ENCODE data around the gene SCAF4. TPM values are rescaled to one million over a fixed set of nuclear protein-coding genes. Genes with fewer than 3 reads are reported as not detected.

The SCAF4 gene
- total RNA-seq, 4 donors from 2014 or later, result 8.2 to 11.5 (median 10.0) TPM

DNA sequence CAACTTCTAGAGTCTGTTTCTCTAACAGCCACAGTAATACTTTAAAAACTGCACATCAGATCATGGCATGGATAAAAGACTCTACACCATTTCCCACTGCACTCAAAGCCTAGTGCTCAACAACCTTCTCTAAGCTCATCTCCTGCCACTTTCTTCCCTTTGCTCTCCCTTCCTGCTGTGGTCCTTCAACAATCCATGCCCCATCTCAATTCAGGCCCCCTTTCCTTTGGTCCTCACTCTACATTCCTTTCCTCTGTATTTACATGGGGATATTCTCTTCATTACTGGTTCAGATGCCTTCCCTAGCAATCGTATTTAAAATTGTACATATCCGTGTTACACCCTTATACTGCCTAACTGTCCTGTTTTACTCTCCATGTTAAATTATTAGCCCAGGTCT lies 53.4 kb downstream of the SCAF4 start:
- H3K27me3 ChIP-seq, result no peaks in the 10 kb centered on the region
- H3K36me3 ChIP-seq, result peaks cover 0 to 27% of the 10 kb centered on the region in 2 donors
- in situ Hi-C loops (cut with MboI; ENCODE audit: low sequenced_read_pairs in 4 of 4), result no loop called here

DNA sequence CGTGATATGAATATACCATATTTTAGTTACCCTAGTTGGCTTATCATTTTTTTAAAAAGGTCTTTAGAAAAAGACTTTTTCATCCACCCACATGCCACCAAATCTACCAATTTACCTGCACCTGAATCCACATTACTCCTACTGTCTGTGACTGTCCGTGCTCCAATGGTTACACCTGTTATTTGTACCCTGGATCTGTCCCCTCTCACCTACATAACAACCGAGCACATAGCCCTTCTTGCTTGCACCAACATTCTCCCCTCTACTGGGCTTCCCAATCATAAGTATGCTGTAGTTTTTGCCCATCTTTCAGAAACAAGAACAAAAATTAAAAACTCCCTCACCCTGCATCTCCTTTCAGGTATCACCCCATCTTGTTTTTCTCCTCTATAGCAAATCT lies 54.9 kb downstream of the SCAF4 start:
- no peak for TF ChIP-seq POLR2A (IDR thresholded peaks at IDR 0.05)
- no peak for TF ChIP-seq CTCF (IDR thresholded peaks at IDR 0.05 in 4 of 5, conservative IDR thresholded peaks at IDR 0.05 in 1 of 5)
- in situ Hi-C loops (cut with MboI; ENCODE audit: low sequenced_read_pairs in 4 of 4), result no loop called here
- H3K36me3 ChIP-seq, result peaks cover 0 to 18% of the 10 kb centered on the region in 2 donors

More for the DNA sequence above, 53.4 kb downstream of the SCAF4 start:
- Histone ChIP-seq H3K27ac (no peak overlapping the region), H3K9me3 (no peaks in the 10 kb centered on the region), H3K4me3 (no peak overlapping the region), H3K4me1 (no peaks in the 10 kb centered on the region)
- ATAC-seq (no peak), DNase-seq (no peak)
- intact Hi-C loops (cut with DNase I; ENCODE audit: low total_unique reads), result no loop called here
- TF ChIP-seq CTCF (IDR thresholded peaks at IDR 0.05 in 4 of 5, conservative IDR thresholded peaks at IDR 0.05 in 1 of 5), result no peak
- no peak for TF ChIP-seq POLR2A (IDR thresholded peaks at IDR 0.05)

GRCh38 chr21:31675960-31676359 lies 56.0 kb downstream of the SCAF4 start:
- Histone ChIP-seq H3K4me3 (no peak overlapping the region), H3K36me3 (peaks cover 0 to 28% of the 10 kb centered on the region in 2 donors), H3K9me3 (no peaks in the 10 kb centered on the region), H3K27ac (no peak overlapping the region), H3K4me1 (no peaks in the 10 kb centered on the region), H3K27me3 (no peaks in the 10 kb centered on the region)
- in situ Hi-C loops (cut with MboI; ENCODE audit: low sequenced_read_pairs in 4 of 4) (no loop called here), intact Hi-C loops (cut with DNase I; ENCODE audit: low total_unique reads) (no loop called here)
- no peak for TF ChIP-seq POLR2A (IDR thresholded peaks at IDR 0.05)
- TF ChIP-seq CTCF (IDR thresholded peaks at IDR 0.05 in 4 of 5, conservative IDR thresholded peaks at IDR 0.05 in 1 of 5), result no peak
- no peak for ATAC-seq
- DNase-seq, result no peak

More for the DNA sequence above, 54.9 kb downstream of the SCAF4 start:
- Histone ChIP-seq H3K9me3 (no peaks in the 10 kb centered on the region), H3K4me3 (no peak overlapping the region), H3K4me1 (no peaks in the 10 kb centered on the region), H3K27ac (no peak overlapping the region), H3K27me3 (no peaks in the 10 kb centered on the region)
- intact Hi-C loops (cut with DNase I; ENCODE audit: low total_unique reads), result no loop called here
- DNase-seq (no peak), ATAC-seq (no peak)

- DNase-seq (no peak), ATAC-seq (no peak)
- H3K27ac ChIP-seq, result no peak overlapping the region
- peaks cover 0 to 31% of the 10 kb centered on the region in 2 donors for H3K36me3 ChIP-seq
- no peaks in the 10 kb centered on the region for H3K4me1 ChIP-seq
- no peaks in the 10 kb centered on the region for H3K27me3 ChIP-seq
- H3K4me3 ChIP-seq, result no peak overlapping the region
- TF ChIP-seq POLR2A (IDR thresholded peaks at IDR 0.05) (no peak), CTCF (IDR thresholded peaks at IDR 0.05 in 4 of 5, conservative IDR thresholded peaks at IDR 0.05 in 1 of 5) (no peak)
- no peaks in the 10 kb centered on the region for H3K9me3 ChIP-seq
- intact Hi-C loops (cut with DNase I; ENCODE audit: low total_unique reads) (no loop called here), in situ Hi-C loops (cut with MboI; ENCODE audit: low sequenced_read_pairs in 4 of 4) (no loop called here)
Observed at GRCh38 chr21:31675318-31675717, 56.6 kb downstream of the SCAF4 start.

DNA sequence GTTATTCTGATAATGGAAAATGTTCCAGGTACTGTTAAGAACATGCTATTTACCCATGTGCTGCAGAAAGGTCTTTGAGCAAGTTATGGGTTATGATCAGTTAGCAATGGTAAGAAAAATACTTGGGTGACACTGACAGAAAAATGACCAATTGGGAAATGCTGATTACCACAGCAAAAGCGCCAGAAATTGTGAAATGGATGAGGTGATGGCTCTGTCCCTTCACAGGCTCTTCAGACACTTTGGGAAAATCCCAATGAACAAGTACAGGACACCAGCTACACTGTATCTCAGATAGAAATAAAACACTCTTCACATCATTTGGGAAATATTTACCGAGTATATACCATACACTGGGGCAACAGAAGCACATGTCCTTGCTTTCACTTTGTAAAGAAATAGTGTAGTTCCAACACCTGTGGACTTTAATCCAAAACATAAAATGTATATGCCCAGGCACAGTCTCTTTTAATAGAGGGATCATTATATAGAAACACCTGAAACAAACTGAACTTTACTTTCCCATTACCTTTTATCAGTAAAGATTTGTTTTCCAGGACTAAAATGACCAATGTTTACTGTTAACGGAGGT lies 58.5 kb downstream of the SCAF4 start:
- in situ Hi-C loops (cut with MboI; ENCODE audit: low sequenced_read_pairs in 4 of 4), result no loop called here
- no peak for DNase-seq
- no peaks in the 10 kb centered on the region for H3K9me3 ChIP-seq
- peaks cover 0 to 44% of the 10 kb centered on the region in 2 donors for H3K36me3 ChIP-seq
- no peak for ATAC-seq
- intact Hi-C loops (cut with DNase I; ENCODE audit: low total_unique reads), result no loop called here
- H3K27me3 ChIP-seq, result no peaks in the 10 kb centered on the region
- H3K4me1 ChIP-seq, result no peaks in the 10 kb centered on the region
- TF ChIP-seq POLR2A (IDR thresholded peaks at IDR 0.05) (no peak), CTCF (IDR thresholded peaks at IDR 0.05 in 4 of 5, conservative IDR thresholded peaks at IDR 0.05 in 1 of 5) (no peak)
- H3K27ac ChIP-seq, result no peak overlapping the region
- H3K4me3 ChIP-seq, result no peak overlapping the region

Data from gastrocnemius medialis (tissue), 4 donors.